GM18517 (cell line): ENCODE measurements around the gene KIAA0408.
"Not testable (repeated sequence)": the region's sequence is repeated elsewhere in the genome, so short reads cannot be mapped to it uniquely, and the experiment has no call there.

Experiments
- ATAC-seq: cut with Tn5 transposase; IDR thresholded peaks from one replicate; pipeline ENCODE4 v1.9.1; 2021; ENCODE audit warnings: mild to moderate bottlenecking, moderate library complexity; ENCODE audit not compliant: unreplicated experiment

KIAA0408 gene

DNA sequence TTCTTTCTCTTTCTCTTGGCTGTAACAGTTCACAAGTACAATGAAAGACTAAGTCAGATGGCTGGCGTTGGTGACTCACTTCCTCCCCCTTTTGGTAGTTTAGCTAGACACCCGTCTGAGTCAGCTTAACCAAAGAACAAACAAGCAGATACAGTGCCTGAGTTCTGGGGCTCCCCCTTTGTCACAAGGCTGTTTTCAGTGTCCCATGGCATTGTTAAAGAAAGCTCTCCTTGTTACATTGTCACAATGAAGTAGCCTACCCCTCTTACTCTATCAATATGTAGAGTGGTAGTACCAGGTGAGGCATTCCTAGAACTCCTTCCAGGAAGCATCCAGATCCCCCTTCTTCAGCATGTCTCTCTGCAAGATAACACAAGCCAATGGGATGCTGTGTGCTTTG, 38.6 kb downstream of the KIAA0408 start:
- peak; percentile 100 for ATAC-seq

- no peak for ATAC-seq
Measured at GRCh38 chr6:127415096-127415495, 44.1 kb downstream of the KIAA0408 start.

GRCh38 chr6:127413123-127413522, 46.1 kb downstream of the KIAA0408 start:
- ATAC-seq: not testable (repeated sequence)

- ATAC-seq: not testable (repeated sequence)
Measured at GRCh38 chr6:127412016-127412415, 47.2 kb downstream of the KIAA0408 start.
